Lung (tissue), 12 donors: ENCODE results near the gene TENT4A. TPM values are rescaled to one million over a fixed set of nuclear protein-coding genes. Genes with fewer than 3 reads are reported as not detected.

ENCODE experiments used
- ATAC-seq: fragments of 200-7000 bp; cut with Tn5 transposase; one replicate; pipeline ENCODE4 v1.9.1; 2020; ENCODE audit warnings: moderate number of reproducible peaks; ENCODE audit not compliant: insufficient read depth, low FRiP score
- DNase-seq, 3 donors: peaks; one replicate each; pipeline ENCODE4 v3.0.0-alpha.2; 2013 to 2017
- H3K27ac ChIP-seq, 2 donors: one replicate each; pipeline ENCODE4 v1.5.1; 2013; ENCODE audit warnings: mild to moderate bottlenecking in 2 of 2, moderate library complexity in 2 of 2, control low read depth in 1 of 2, inconsistent platforms in 1 of 2, low read depth in 1 of 2, low read length in 1 of 2
- H3K27me3 ChIP-seq, 3 donors: one replicate each; pipeline ENCODE4 v1.5.1; 2013; ENCODE audit warnings: low read length in 2 of 3; ENCODE audit not compliant: control insufficient read depth in 3 of 3, insufficient read depth in 3 of 3
- H3K36me3 ChIP-seq, 4 donors: one replicate each; pipeline ENCODE4 v1.5.1; 2013; ENCODE audit warnings: low read length in 4 of 4, mild to moderate bottlenecking in 1 of 4, moderate library complexity in 1 of 4; ENCODE audit not compliant: control insufficient read depth in 4 of 4, insufficient read depth in 4 of 4
- H3K4me1 ChIP-seq, 5 donors: one replicate each; pipeline ENCODE4 v1.5.1; 2013; ENCODE audit warnings: low read length in 5 of 5, mild to moderate bottlenecking in 2 of 5, moderate library complexity in 1 of 5; ENCODE audit not compliant: control insufficient read depth in 5 of 5, insufficient read depth in 5 of 5
- H3K4me3 ChIP-seq: one replicate; pipeline ENCODE4 v1.5.1; 2013; ENCODE audit warnings: mild to moderate bottlenecking, control low read depth, moderate library complexity
- H3K9ac ChIP-seq, 2 donors: one replicate each; pipeline ENCODE4 v1.5.1; 2013; ENCODE audit warnings: low read length in 2 of 2, control low read depth in 1 of 2; ENCODE audit not compliant: insufficient read depth in 1 of 2
- H3K9me3 ChIP-seq, 4 donors: one replicate each; pipeline ENCODE4 v1.5.1; 2013; ENCODE audit warnings: low read length in 3 of 4, mild to moderate bottlenecking in 1 of 4, moderate library complexity in 1 of 4; ENCODE audit not compliant: control insufficient read depth in 4 of 4, insufficient read depth in 3 of 4
- WGBS, 2 donors: extraction: QIAGEN DNeasy Blood & Tissue Kit; methylation state at CpG; one replicate each; pipeline ENCODE4 v1.1.7; 2013; 5-methylcytosine and 5-hydroxymethylcytosine counted together
- polyA plus RNA-seq, 2 donors: library from polyadenylated mRNA; stranded (reverse); fragments of 200-250 nt; gene quantifications; one replicate each; pipeline ENCODE4 v1.2.1, GENCODE V29; 2013
- total RNA-seq, 2 donors: library from RNA; depleted of rRNA in 1 of 2; stranded (reverse); fragments of >200 nt in 1 of 2; gene quantifications; one replicate each; pipeline ENCODE4 v1.2.1, GENCODE V29; 2014 to 2021
- TF ChIP-seq, protein P1 (sequence below): IDR thresholded peaks from 2 replicates; pipeline ENCODE4 v1.5.1; 2012; ENCODE audit warnings: mild to moderate bottlenecking; ENCODE audit errors: control extremely low read depth, extremely low read depth
- donor health status: control.
- donor health status: control.
- donor health status: Bipolar disorder and iron deficiency.
- donor health status: healthy.
- donor health status: DM: yes; HTN: yes; CAD: no.

Gene TENT4A
- total and polyA plus RNA-seq, 4 donors, result 9.4 to 46.9 (median 17.3) TPM

DNA sequence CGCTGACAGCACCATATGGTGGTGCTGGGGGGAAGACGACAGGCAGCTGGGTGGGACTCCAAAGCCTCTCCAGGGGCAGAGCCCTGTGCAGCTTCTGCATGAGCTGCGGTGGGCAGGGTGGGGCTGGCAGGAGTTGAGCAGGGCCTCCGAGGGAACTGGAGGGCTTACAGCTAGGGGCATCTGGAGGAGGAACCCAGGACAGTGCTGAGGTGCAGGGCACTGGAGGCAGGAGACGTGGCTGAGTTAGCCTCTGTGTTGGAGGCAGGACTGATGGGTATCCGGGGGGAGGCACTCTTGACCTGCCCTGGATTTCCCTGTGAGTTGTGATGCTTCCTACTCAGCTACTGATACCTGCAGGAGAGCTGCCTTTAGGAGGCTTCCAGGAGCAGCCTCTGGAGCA lies 45.0 kb downstream of the TENT4A start:
- no peaks in the 10 kb centered on the region for H3K27me3 ChIP-seq
- WGBS, 2 donors, result 87 to 94% methylated on average over 6 of the region's 6 CpGs
- no peak overlapping the region for H3K4me3 ChIP-seq
- no peak for ATAC-seq
- no peak overlapping the region for H3K9ac ChIP-seq
- peaks cover 22 to 30% (median 25%) of the 10 kb centered on the region in 4 donors for H3K36me3 ChIP-seq
- no peaks in the 10 kb centered on the region for H3K4me1 ChIP-seq
- TF ChIP-seq, protein P1, sequence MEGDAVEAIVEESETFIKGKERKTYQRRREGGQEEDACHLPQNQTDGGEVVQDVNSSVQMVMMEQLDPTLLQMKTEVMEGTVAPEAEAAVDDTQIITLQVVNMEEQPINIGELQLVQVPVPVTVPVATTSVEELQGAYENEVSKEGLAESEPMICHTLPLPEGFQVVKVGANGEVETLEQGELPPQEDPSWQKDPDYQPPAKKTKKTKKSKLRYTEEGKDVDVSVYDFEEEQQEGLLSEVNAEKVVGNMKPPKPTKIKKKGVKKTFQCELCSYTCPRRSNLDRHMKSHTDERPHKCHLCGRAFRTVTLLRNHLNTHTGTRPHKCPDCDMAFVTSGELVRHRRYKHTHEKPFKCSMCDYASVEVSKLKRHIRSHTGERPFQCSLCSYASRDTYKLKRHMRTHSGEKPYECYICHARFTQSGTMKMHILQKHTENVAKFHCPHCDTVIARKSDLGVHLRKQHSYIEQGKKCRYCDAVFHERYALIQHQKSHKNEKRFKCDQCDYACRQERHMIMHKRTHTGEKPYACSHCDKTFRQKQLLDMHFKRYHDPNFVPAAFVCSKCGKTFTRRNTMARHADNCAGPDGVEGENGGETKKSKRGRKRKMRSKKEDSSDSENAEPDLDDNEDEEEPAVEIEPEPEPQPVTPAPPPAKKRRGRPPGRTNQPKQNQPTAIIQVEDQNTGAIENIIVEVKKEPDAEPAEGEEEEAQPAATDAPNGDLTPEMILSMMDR, result no peak
- no peak overlapping the region for H3K27ac ChIP-seq
- DNase-seq, result no peak
- no peaks in the 10 kb centered on the region for H3K9me3 ChIP-seq

GRCh38 chr5:6758706-6759105 lies 45.5 kb downstream of the TENT4A start:
- Histone ChIP-seq H3K9me3 (no peaks in the 10 kb centered on the region), H3K4me1 (no peaks in the 10 kb centered on the region), H3K9ac (no peak overlapping the region), H3K4me3 (no peak overlapping the region), H3K36me3 (peaks cover 21 to 26% (median 23%) of the 10 kb centered on the region in 4 donors), H3K27ac (no peak overlapping the region), H3K27me3 (no peaks in the 10 kb centered on the region)
- ATAC-seq, result no peak
- 97 to 98% methylated on average over 20 of the region's 20 CpGs for whole genome bisulfite sequencing, 2 donors
- TF ChIP-seq, protein P1, result no peak
- no peak for DNase-seq

GRCh38 chr5:6759401-6759800 lies 46.2 kb downstream of the TENT4A start:
- ATAC-seq, result no peak
- 65 to 74% methylated on average over 9 of the region's 9 CpGs for WGBS, 2 donors
- no peak overlapping the region for H3K4me3 ChIP-seq

GRCh38 chr5:6759983-6760382 lies 46.8 kb downstream of the TENT4A start:
- ATAC-seq (no peak), DNase-seq (no peak)
- TF ChIP-seq, protein P1, result no peak
- no peaks in the 10 kb centered on the region for H3K9me3 ChIP-seq
- H3K36me3 ChIP-seq, result peaks cover 13 to 17% (median 15%) of the 10 kb centered on the region in 4 donors
- no peak overlapping the region for H3K4me3 ChIP-seq
- no peaks in the 10 kb centered on the region for H3K4me1 ChIP-seq
- H3K27ac ChIP-seq, result no peak overlapping the region
- no peaks in the 10 kb centered on the region for H3K27me3 ChIP-seq
- 52 to 68% methylated on average over 5 of the region's 5 CpGs for WGBS, 2 donors
- H3K9ac ChIP-seq, result no peak overlapping the region

More at GRCh38 chr5:6759401-6759800, 46.2 kb downstream of the TENT4A start:
- Histone ChIP-seq H3K27ac (no peak overlapping the region), H3K9ac (no peak overlapping the region), H3K27me3 (no peaks in the 10 kb centered on the region), H3K4me1 (no peaks in the 10 kb centered on the region), H3K9me3 (no peaks in the 10 kb centered on the region), H3K36me3 (peaks cover 16 to 21% (median 20%) of the 10 kb centered on the region in 4 donors)
- TF ChIP-seq, protein P1, result no peak
- no peak for DNase-seq
